ENCODE results near the gene NRM.

- no peak for TF ChIP-seq TAF1 (IDR thresholded peaks at IDR 0.05; ENCODE audit: low read depth, low read length)
- TF ChIP-seq POLR2AphosphoS5 (IDR thresholded peaks at IDR 0.05; ENCODE audit: low read depth, low read length): no peak
- no peak for TF ChIP-seq POLR2A (IDR thresholded peaks at IDR 0.05; ENCODE audit: low read depth, low read length)
These were observed 50.3 kb downstream of the NRM start for GRCh38 chr6:30640481-30640880.
